GF-D8 (cell line): ENCODE measurements around the gene SKI.

Source experiments
- DNase-seq: peaks from one replicate; lab custom pipeline; 2025; lab: John Stamatoyannopoulos, UW

SKI gene

GRCh38 chr1:2339206-2340085 is 111.3 kb downstream of the SKI start:
- DNase-seq: no peak

GRCh38 chr1:2340086-2340917 is 112.2 kb downstream of the SKI start:
- DNase-seq: no peak

DNA sequence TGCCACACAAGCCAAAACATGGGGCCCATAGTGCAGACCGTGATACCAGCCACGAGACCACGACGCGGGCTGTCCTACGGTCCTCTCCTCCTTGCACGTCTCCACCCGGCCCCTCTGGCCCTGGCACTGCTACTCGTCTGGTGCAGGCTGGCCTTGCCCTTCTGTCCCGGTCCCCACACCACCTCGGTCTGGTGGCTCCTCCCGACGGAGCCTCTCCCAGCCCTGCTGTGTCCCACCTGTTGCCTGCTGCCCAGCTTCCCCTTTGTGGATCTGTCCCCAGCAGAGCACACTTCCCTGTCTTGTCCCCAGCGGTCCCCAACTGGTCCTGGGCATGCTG is 112.8 kb downstream of the SKI start:
- DNase-seq: no peak

DNA sequence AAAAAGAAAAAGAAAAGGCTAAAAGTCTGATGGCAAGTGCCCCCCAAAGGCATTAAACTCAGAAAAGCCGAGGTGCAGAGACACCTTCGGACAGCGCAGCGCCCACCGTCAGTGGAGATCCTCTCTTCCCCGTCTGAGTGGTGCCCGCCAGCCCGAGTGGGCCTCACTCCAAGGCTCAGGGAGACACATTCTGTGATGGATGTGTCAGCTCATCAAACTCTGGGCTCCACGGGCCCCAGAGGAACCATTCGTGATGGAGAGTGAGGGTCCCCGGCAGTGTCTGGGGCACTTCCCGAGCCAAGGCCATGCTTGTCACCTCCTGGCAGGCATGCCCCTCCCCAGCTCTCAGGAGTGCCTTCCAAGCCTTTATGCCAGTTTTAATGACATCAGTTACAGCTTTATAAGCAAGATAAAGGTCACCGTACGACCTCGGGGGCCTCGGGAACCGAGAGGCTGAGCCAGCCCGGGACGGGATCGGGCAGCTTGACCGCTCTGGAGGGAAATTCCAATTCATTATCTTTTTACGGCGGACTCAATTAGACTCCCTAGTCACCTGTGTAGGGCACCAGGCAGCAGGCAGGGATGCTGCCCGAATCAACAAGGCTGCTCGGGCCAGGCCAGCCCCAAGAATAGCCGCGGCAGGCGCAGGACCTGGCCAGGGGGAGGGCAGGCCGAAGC is 113.7 kb downstream of the SKI start:
- no peak for DNase-seq

DNA sequence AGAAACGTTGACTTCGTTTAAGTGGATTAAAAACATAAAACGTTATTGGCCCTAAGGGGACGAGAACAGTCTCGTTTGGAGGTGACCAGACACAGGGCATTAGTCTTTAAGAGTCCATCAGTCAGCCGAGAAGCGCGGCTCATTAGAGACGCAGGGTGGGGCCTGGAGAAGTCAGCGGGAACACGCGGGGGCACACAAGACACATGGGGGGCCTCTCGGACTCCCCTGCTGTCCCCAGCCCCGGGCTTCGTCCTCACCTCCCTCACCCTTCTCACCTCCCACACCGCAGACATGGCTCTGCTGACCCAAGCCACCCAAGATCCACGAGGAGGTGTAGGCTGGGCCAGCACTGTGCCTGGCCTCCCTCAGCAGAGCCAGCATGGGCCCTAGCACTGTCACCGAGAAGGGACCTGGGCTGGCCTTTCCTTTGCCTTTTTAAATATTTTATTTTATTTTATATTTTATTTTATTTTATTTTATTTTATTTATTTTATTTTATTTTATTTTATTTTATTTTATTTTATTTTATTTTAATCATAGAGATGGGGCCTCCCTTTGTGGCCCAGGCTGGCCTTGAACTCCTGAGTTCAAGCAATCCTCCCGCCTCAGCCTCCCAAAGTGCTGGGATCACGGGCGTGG is 114.4 kb downstream of the SKI start:
- no peak for DNase-seq

GRCh38 chr1:2343023-2343935 is 115.2 kb downstream of the SKI start:
- DNase-seq: no peak

- no peak for DNase-seq
These were observed 116.1 kb downstream of the SKI start for GRCh38 chr1:2344121-2344681.

DNA sequence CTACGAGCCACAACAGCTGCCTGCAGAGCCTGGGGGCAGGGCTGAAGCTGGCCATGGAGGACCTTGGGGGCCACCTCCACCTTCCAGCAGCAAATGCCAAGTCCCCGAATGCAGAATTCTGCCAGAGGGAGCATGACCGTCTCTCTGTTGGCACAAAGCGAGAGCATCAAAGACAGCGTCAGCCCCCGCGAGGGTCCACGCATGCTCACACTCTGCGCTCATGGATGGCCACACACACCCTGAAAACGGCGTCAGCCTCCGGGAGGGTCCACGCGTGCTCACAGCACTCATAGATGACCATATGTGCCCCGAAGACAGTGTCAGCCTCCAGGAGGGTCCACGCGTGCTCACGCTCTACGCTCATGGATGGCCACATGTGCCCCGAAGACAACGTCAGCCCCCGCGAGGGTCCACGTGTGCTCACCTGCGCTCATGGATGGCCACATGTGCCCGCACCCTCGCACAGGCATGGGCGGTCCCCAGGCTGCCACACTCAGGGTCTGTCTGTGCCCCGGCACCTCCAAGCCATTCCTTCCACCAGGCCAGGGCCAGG is 116.7 kb downstream of the SKI start:
- no peak for DNase-seq

- no peak for DNase-seq
These were observed 117.4 kb downstream of the SKI start for GRCh38 chr1:2345297-2346075.

- no peak for DNase-seq
These were observed 118.7 kb downstream of the SKI start for GRCh38 chr1:2346691-2347408.

GRCh38 chr1:2347409-2347785 is 119.3 kb downstream of the SKI start:
- no peak for DNase-seq

- DNase-seq: no peak
These were observed 119.8 kb downstream of the SKI start for GRCh38 chr1:2347896-2348295.

DNA sequence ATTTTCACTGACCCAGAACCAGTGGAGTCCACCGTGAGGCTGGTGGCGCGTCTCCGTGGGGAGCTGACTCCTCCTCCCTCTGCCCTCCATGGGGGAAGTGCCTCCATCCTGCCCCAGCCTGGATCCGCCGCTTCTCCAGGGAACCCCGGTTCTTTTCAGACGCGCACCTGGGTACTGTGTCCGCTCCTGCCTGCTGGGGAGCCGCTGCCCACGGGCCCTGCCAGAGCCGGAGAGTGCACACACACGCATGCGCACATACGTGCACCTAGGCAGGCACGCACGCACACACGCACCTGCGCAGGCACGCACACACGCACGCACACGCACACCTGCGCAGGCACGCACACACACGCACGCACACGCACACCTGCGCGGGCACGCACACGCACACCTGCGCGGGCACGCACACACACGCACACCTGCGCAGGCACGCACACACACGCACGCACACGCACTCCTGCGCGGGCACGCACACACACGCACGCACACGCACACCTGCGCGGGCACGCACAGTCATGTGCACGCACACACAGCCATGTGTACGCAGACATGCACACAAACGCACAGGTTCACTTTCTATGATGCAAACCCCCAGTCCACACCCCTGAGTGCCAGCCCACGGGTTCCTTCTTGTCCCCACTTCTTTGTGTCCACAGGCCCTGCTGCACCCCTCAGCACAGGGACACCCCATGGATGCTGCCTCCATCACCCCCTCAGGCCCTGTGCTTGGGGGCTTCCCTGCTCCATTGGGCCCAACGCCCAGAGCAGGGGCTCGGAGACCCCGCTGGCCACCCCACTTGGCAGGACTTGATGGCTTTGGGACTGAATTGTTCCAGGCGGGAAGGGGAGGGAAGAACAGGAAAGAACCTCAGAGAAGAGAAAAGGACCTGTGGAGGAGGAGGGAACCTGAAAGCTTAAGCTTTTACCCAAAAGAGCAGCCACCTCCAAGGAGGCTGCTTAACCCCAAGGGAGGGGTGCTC is 120.5 kb downstream of the SKI start:
- no peak for DNase-seq

DNA sequence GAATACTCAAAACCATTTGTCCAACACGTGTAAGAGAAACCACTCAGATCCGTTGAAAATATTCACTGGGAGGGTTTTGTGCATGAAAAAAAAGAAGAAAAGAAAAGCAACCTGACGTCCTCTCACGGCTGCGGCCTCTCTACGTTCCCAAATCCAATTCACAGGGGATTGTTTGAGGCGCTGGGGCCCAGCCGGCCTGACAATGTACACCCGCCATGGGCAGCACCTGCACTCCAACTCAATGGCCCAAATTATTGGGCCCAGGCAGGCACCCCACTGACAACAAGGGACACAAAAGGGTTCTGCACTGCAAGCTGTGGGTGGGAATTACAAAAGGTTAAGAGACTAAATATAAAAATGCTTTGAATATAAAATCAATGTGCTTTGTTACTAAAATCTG is 121.7 kb downstream of the SKI start:
- DNase-seq: no peak

GRCh38 chr1:2350501-2350900 is 122.4 kb downstream of the SKI start:
- DNase-seq: no peak

DNA sequence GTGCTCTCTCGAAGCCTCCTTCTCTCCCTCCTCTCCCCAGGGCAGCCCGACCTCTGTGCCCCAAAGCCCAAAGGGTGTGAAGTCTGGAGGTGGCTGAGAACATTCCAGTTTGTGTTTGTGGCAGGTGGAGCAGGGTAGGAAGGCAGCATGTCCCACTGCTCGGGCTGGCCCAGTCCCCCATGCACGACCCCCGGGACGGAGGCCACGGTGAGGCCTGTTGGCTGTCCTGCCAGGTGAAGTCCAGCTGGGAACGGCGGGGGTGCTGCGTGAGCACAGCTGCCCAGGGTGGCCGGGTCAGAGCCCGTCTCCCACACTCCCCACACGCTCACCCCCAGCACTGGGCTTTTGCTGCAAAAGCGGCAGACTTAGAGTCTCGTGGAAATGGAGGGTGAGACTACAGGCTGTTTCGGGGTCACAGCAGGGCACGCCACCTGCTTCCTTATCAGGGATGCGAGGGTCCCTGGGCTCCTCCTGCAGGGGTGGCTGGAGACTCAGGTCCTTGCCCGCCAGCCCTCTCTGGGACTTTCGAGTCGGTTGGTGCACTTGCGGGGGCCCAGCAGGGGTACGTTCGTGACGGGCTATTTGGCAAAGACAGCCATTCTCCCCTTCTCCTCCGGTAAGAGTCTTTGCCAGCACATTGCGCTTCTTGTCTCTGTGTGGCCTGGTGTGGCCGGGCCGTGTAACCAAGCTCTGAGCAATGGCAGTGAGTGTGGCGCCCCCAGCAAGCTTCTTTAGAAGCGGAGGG is 123.0 kb downstream of the SKI start:
- no peak for DNase-seq

- no peak for DNase-seq
These were observed 123.6 kb downstream of the SKI start for GRCh38 chr1:2351723-2352122.
